Measurements from ENCODE around the gene TMEM181. TPM values are rescaled to one million over a fixed set of nuclear protein-coding genes. Genes with fewer than 3 reads are reported as not detected.
A peak's percentile ranks its signal among the peaks of the same experiment; 100 is the strongest.

Gene TMEM181, protein sequence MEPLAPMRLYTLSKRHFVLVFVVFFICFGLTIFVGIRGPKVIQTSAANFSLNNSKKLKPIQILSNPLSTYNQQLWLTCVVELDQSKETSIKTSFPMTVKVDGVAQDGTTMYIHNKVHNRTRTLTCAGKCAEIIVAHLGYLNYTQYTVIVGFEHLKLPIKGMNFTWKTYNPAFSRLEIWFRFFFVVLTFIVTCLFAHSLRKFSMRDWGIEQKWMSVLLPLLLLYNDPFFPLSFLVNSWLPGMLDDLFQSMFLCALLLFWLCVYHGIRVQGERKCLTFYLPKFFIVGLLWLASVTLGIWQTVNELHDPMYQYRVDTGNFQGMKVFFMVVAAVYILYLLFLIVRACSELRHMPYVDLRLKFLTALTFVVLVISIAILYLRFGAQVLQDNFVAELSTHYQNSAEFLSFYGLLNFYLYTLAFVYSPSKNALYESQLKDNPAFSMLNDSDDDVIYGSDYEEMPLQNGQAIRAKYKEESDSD
- 10 to 100 TPM; 11.3 to 14.0 (median 12.5) TPM for total RNA-seq
- long read RNA-seq, partial matches to known transcripts, result 0 of 1 reads
- long read RNA-seq, other reads (novel, unspliced or antisense), result 1 of 1 reads

GRCh38 chr6:158559895-158560835 is at the start of gene TMEM181:
TMEM181 (plus strand) TSS chr6:158560091; CDS start chr6:158560225, 134 bp downstream.
- Histone ChIP-seq H3K36me3 (no peaks in the 10 kb centered on the region), H3K4me3 (peak within 1 kb of the TSS; percentile 82 to 99 (median 83)), H3K9me3 (no peaks in the 10 kb centered on the region), H3K4me1 (peaks cover 0 to 9% (median 3%) of the 10 kb centered on the region in 4 donors), H3K27ac (peak within 1 kb of the TSS; percentile 62 to 90 (median 86)), H3K27me3 (no peaks in the 10 kb centered on the region)
- ATAC-seq (peak; percentile 88 to 96 (median 92)), DNase-seq (peak; percentile 87 to 88 (median 87))
- TF ChIP-seq POLR2A (IDR thresholded peaks at IDR 0.05) (peak; percentile 86), CTCF (IDR thresholded peaks at IDR 0.05) (no peak)
- 0% methylated on average over 14 of the region's 120 CpGs for WGBS (ENCODE audit: insufficient coverage, low coverage, low lambda C conversion rate, missing lambda C conversion rate)
- intact Hi-C loops (cut with DNase I), result no loop called here

- no peak for DNase-seq
- intact Hi-C loops (cut with DNase I), result no loop called here
- TF ChIP-seq POLR2A (IDR thresholded peaks at IDR 0.05) (no peak), CTCF (IDR thresholded peaks at IDR 0.05) (no peak)
- H3K27me3 ChIP-seq, result no peaks in the 10 kb centered on the region
- no peaks in the 10 kb centered on the region for H3K9me3 ChIP-seq
- H3K27ac ChIP-seq, result no peak overlapping the region
- H3K36me3 ChIP-seq, result no peaks in the 10 kb centered on the region
- no peak overlapping the region for H3K4me3 ChIP-seq
- 86% methylated on average over 2 of the region's 4 CpGs for WGBS (ENCODE audit: insufficient coverage, low coverage, low lambda C conversion rate, missing lambda C conversion rate)
- no peak for ATAC-seq
- H3K4me1 ChIP-seq, result peaks cover 0 to 8% (median 4%) of the 10 kb centered on the region in 4 donors
Observed at GRCh38 chr6:158512809-158513208, 47.1 kb upstream of the TMEM181 start.

- H3K4me3 ChIP-seq, result no peak overlapping the region
- ATAC-seq (no peak), DNase-seq (no peak)
- H3K9me3 ChIP-seq, result no peaks in the 10 kb centered on the region
- no peak overlapping the region for H3K27ac ChIP-seq
- 66% methylated on average over 4 of the region's 4 CpGs for WGBS (ENCODE audit: insufficient coverage, low coverage, low lambda C conversion rate, missing lambda C conversion rate)
- no peaks in the 10 kb centered on the region for H3K27me3 ChIP-seq
- TF ChIP-seq CTCF (IDR thresholded peaks at IDR 0.05), result no peak
- no peak for TF ChIP-seq POLR2A (IDR thresholded peaks at IDR 0.05)
- H3K36me3 ChIP-seq, result no peaks in the 10 kb centered on the region
- intact Hi-C loops (cut with DNase I), result no loop called here
- peaks cover 0 to 2% (median under 1%) of the 10 kb centered on the region in 4 donors for H3K4me1 ChIP-seq
Observed at GRCh38 chr6:158514176-158514575, 45.7 kb upstream of the TMEM181 start.

GRCh38 chr6:158514991-158515390 is 44.9 kb upstream of the TMEM181 start:
- Histone ChIP-seq H3K4me1 (no peaks in the 10 kb centered on the region), H3K27me3 (no peaks in the 10 kb centered on the region), H3K9me3 (no peaks in the 10 kb centered on the region), H3K4me3 (no peak overlapping the region), H3K27ac (no peak overlapping the region), H3K36me3 (no peaks in the 10 kb centered on the region)
- no peak for ATAC-seq
- DNase-seq, result no peak
- WGBS (ENCODE audit: insufficient coverage, low coverage, low lambda C conversion rate, missing lambda C conversion rate), result 84% methylated on average over 3 of the region's 8 CpGs
- TF ChIP-seq POLR2A (IDR thresholded peaks at IDR 0.05) (no peak), CTCF (IDR thresholded peaks at IDR 0.05) (no peak)
- intact Hi-C loops (cut with DNase I), result no loop called here

Measured in right lobe of liver (tissue), 6 donors.